Hepatic stellate cell (primary cell): Measurements from ENCODE around the gene JADE2.
"Not testable (repeated sequence)": the region's sequence is repeated elsewhere in the genome, so short reads cannot be mapped to it uniquely, and the experiment has no call there.

Experiments
- DNase-seq: peaks from one replicate; pipeline ENCODE4 v3.0.0; 2011; ENCODE audit warnings: low spot score

JADE2 gene

DNA sequence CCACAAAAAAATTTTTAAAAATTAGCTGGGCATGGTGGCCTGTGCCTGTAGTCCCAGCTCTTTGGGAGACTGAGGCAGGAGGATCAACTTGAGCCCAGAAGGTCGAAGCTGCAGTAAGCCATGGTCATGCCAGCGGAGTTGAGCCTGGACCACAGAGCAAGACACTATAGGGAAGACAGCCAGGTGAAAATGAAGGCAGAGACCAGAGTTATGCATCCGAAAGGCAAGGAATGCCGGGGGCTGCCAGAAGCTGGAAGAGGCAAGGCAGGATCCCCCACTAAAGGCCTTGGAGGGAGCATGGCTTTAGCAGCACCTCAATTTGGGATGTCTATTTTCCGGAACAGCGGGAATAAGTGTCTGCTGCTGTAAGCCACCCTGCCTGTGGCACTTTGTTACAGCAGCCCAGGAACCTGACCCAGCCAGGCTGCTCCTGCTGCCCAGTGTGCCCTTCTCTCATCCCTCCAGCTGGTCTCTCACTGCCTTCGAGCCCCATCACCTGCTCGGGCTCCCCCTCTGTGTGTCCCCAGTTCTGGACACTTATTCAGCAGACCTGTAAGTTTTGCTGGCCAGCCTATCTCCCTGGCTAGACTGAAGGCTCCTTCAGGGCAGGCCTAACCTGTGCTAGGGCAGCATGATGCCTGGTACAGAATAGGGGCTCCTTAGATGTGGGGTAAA lies 16.8 kb upstream of the JADE2 start:
- DNase-seq, result no peak

DNA sequence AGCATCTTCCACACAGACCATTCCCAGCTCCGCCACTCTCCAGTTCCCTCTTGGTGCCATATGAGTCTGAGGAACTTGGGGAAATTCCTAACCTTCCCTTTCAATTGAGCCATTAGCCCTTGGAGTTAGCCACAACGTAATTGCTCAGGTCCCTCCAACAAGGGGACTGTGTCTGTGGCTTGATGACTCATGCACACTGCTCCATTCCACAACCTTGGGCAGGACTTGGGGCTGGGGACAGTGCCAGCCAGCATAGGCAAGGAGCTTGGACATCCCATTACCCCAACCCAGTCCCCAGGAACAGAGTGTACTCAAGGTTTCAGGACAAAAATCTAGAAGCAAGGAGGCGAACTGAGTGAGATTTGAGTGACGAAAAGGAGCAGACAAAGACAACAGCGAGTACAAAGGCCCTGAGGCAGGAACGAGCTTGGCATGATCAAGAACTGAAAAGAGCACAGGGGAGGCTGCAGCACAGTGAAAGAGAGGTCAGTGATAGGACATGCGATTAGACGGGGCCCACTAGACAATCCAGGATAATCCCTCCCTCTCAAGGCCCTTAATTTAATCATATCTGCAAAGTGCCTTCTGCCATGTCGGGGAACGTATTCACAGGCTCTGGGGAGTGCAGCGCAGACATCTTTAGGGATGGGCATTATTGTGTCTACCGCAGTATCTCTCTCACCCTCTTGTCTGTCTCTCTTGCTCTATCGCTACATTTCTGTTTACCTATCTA lies 16.0 kb upstream of the JADE2 start:
- DNase-seq, result no peak

GRCh38 chr5:134510970-134511795 lies 14.3 kb upstream of the JADE2 start:
- DNase-seq, result no peak

- no peak for DNase-seq
Observed at GRCh38 chr5:134511796-134512660, 13.4 kb upstream of the JADE2 start.

- DNase-seq, result no peak
Observed at GRCh38 chr5:134512661-134512999, 12.8 kb upstream of the JADE2 start.

- DNase-seq, result no peak
Observed at GRCh38 chr5:134515801-134516200, 9.7 kb upstream of the JADE2 start.

DNA sequence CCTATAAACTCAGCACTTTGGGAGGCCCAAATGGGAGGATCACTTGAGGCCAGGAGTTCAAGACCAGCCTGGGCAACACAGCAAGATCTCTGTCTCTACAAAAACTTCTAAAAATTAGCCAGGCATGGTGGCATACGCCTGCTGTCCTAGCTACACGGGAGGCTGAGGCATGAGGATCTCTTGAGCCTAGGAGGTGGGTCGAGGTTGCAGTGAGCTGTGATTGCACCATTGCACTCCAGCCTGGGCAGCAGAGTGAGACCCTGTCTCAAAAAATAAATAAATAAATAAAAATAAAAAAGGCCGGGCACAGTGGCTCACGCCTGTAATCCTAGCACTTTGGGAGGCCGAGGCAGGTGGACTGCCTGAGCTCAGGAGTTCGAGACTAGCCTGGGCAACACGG lies 8.5 kb upstream of the JADE2 start:
- not testable (repeated sequence) for DNase-seq

DNA sequence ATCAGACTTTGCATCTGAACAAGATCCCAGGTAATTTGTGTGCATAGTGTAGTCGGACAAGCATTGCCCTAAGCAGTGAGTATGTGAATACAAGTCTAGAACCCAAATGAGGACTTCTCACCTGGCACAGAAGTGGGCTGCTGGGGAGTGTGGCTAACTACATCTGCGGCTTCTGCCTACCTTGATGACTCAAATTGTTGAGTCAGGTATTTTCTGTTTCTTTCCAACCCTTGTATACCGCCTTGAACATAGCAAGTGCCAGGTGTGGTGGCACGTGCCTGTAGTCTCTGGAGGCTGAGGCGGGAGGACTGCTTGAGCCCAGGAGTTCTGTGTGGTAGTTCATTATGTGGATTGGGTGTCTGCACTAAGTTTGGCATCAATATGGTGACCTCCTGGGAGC lies 7.9 kb upstream of the JADE2 start:
- no peak for DNase-seq

DNA sequence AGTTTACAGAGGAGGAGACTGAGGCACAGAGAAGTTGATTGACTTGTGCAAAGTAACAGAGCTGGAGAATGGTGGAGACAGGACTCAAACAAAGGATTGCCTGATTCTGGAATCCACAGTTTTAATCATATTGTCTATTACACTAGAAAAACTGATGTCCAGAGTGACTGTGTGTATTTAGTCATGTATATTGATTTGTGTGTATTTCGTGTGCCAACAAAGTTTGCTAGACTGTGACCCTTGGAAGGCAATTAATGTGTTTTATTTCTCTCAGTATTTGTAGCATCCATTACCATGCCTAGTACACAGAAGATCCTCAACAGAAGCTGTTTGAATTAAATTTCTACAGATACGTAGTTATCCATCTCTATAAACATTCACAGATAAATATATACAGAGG lies 5.5 kb upstream of the JADE2 start:
- DNase-seq, result no peak

DNA sequence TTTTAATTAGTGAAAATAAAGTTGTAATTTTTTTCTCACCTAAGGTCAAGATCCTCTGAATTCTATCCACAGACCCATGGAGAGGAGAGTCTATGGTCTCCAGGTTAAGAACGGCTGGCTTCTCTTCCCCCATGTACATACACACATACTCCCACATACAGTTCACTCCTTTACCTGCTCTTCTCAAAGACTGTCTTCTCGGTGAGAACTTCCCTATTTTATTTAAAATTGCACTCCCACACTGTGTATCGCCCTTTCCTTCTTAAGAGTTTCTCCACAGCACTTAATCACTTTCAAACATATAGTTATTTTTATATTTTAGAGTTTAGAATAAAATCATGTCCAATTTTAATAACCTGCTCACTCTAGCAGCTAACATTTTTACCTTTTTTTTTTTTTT lies 3.6 kb upstream of the JADE2 start:
- DNase-seq, result no peak

- no peak for DNase-seq
Observed at GRCh38 chr5:134523543-134524271, 1.8 kb upstream of the JADE2 start.

DNA sequence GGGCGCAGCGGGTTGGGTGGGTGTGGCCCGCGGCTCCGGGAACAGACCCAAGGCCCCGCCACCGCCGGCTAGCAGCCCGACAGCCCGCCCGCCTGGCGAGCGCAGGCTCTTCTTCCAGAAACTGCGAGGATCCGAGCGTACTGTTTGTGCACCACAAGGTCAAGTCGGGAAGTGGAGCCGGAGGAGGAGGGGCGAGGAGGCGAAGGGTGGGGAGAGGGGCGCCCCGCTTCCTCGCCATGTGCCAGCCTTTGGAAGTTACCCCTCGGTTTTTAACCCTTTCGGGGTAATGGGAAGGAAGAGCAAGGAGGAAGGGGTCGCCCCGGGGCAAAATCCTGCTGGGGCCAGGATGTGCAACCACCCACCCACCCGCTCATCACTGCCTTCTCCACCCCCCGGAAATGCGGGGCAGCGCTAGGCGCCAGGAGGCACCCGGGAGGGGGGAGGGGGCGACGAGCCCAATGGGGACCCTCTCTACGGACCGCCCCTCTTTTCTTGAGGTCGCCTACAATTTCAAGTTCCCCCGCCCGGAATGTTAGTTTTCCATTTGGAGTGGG lies 1.1 kb upstream of the JADE2 start:
- peak; percentile 72 for DNase-seq

- peak; percentile 88 for DNase-seq
Observed at GRCh38 chr5:134525683-134526482, 413 bp downstream of the JADE2 start.

DNA sequence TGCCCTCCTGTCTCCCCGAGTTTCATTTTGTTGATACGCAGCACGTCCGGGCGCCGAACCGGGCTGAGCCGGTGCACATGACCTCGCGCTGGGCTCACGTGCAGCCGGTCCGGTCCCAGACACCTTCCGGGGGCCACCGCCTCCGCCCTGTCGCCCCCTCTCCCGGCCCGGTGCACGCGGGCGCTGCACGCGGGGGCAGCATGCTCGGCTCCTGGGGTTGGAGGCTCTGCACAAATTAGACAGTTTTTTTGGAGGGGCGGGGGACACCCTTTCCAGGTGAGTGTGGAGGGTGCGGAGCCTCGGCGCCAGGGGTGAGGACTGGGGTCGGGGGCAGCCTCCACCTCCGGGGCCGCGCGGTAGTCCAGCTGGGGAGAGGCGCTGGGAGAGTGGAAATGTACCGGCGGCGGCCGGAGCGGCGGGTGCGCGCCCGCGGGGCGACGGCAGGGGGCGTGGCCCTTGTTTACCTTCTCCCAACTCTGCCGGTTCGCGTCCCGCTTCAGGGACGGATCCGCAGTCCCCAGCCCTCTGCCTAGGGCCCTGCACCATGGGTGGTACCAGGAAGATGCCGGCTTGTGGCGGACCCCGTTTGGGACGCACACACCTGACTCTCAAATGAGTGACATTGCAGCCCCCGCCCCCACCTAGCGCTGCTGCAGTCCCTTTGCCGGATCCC lies 1.1 kb downstream of the JADE2 start:
- DNase-seq, result peak; percentile 78

- peak; percentile 94 for DNase-seq
Observed at GRCh38 chr5:134527156-134527960, 1.9 kb downstream of the JADE2 start.

DNA sequence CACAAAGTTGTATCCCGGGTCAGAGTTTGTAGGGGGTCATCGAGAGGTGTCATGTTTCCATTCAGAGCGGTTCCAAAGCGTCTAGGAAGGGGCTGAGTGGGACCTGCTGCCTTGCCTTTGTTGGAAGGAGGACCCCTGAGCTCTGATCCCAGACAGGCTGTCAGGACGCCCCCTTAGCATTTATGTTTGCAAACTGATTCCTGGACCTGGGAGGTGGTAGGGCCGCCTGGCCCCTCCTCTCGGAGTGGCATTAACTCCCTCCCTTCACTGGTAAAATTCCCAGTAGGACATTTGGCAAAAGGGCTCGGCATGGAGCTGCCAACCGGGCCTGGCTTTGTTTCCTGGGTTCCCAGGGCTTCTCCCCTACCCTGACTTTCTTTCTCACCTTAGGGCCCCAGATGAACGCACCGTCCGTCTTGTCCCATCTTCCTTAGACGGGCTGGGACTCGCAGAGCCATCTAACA lies 2.5 kb downstream of the JADE2 start:
- DNase-seq, result no peak

DNA sequence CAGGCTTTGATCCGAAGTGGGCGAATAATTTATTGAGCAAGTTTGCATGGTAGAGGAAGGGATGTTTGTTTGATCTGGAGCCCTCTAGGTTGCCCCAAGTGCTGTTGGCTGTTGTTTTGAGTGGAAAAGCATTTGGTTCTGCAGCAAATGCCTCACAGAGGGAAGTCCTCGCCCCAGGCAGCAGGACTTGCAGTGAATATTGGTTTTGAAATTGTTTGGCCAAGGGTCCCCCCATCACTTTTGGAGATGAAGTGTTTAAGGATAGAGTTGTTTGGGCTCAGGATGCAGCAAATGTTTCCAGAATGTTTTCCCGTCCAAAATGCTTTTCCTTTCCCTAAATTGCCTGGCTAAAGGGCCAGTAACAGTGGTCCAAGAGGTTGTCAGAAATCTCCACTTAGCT lies 3.1 kb downstream of the JADE2 start:
- DNase-seq, result no peak

DNA sequence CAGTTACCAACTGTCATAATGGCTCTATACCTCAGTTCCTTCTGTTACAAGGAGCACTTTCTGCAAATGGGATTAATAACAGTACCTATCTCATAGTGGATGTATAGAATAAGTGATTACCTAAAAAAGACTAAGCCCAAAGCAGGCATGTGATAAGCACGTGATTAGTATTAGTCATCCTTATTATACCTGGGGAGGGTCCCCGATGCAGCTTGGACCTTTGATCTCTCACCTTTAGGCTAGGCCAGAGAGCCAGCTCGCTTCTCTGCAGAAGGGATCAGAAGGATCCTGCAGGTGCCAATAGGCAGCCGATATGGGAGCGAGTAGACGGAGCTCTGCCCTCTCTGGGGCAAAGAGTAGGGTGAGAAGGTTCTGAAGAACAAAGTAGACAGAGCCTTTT lies 4.0 kb downstream of the JADE2 start:
- no peak for DNase-seq
